HepG2 (cell line): ENCODE data around the gene SRC. TPM values are rescaled to one million over a fixed set of nuclear protein-coding genes. Genes with fewer than 3 reads are reported as not detected.

Experiments
- EZH2 ChIP-seq: conservative IDR thresholded peaks from 2 replicates; pipeline ENCODE4 v1.6.1; 2012; ENCODE audit warnings: mild to moderate bottlenecking, low read depth, low read length, moderate library complexity
- GATAD1 ChIP-seq: IDR thresholded peaks from 2 replicates; pipeline ENCODE4 v1.6.1; 2016; ENCODE audit warnings: missing genetic modification reagents, missing compliant biosample characterization
- IRF9 ChIP-seq: sonication (generic); formaldehyde crosslinking; IDR thresholded peaks from 2 replicates; pipeline ENCODE4 v1.8.0; 2022; ENCODE audit warnings: missing genetic modification reagents, mild to moderate bottlenecking, borderline replicate concordance
- JDP2 ChIP-seq: sonication (generic); formaldehyde crosslinking; IDR thresholded peaks from 2 replicates; pipeline ENCODE4 v1.8.1; 2022; ENCODE audit warnings: missing genetic modification reagents, borderline replicate concordance
- MXD3 ChIP-seq: IDR thresholded peaks from 2 replicates; pipeline ENCODE4 v1.6.1; 2016; ENCODE audit warnings: mild to moderate bottlenecking, missing biosample characterization, missing genetic modification reagents
- MYNN ChIP-seq: sonication (generic); formaldehyde crosslinking; IDR thresholded peaks from 2 replicates; pipeline ENCODE4 v1.4.0; 2020; ENCODE audit warnings: mild to moderate bottlenecking, low read depth, missing genetic modification reagents
- NFE2 ChIP-seq: sonication (generic); formaldehyde crosslinking; IDR thresholded peaks from 2 replicates; pipeline ENCODE4 v1.4.0; 2020; ENCODE audit warnings: missing genetic modification reagents
- NKX3-1 ChIP-seq: sonication (generic); formaldehyde crosslinking; IDR thresholded peaks from 2 replicates; pipeline ENCODE4 v1.5.0; 2020; ENCODE audit warnings: missing genetic modification reagents
- POGK ChIP-seq: sonication (generic); formaldehyde crosslinking; conservative IDR thresholded peaks from 2 replicates; pipeline ENCODE4 v1.8.0; 2022; ENCODE audit warnings: mild to moderate bottlenecking, moderate library complexity, missing genetic modification reagents
- REL ChIP-seq: sonication (generic); formaldehyde crosslinking; conservative IDR thresholded peaks from 2 replicates; pipeline ENCODE4 v1.8.0; 2022; ENCODE audit warnings: mild to moderate bottlenecking, missing genetic modification reagents, moderate library complexity
- SETDB1 ChIP-seq: sonication (generic); formaldehyde crosslinking; IDR thresholded peaks from 2 replicates; pipeline ENCODE4 v1.5.1; 2020; ENCODE audit warnings: missing genetic modification reagents, mild to moderate bottlenecking, borderline replicate concordance
- SOX6 ChIP-seq, 2 experiments: fragments of 450-650 bp in 1 of 2; sonication (generic) in 1 of 2; formaldehyde crosslinking in 1 of 2; IDR thresholded peaks; 2 replicates each; pipeline versions ENCODE4 v1.4.0 to v1.6.1; 2017 to 2020; ENCODE audit warnings: antibody characterized with exemption in 1 of 2, mild to moderate bottlenecking in 1 of 2, missing genetic modification reagents in 1 of 2
- SYNCRIP ChIP-seq: fragments of 200-400 bp; formaldehyde crosslinking; IDR thresholded peaks from 2 replicates; pipeline ENCODE4 v1.6.1; 2018; ENCODE audit warnings: mild to moderate bottlenecking, low read depth, low read length; ENCODE audit not compliant: insufficient read depth
- TOPORS ChIP-seq: sonication (generic); formaldehyde crosslinking; IDR thresholded peaks from 2 replicates; pipeline ENCODE4 v1.8.0; 2023; ENCODE audit warnings: mild to moderate bottlenecking, missing genetic modification reagents
- UBTF ChIP-seq: sonication (generic); formaldehyde crosslinking; IDR thresholded peaks from 2 replicates; pipeline ENCODE4 v1.4.0; 2020; ENCODE audit warnings: mild to moderate bottlenecking, missing genetic modification reagents
- ZNF18 ChIP-seq: sonication (generic); formaldehyde crosslinking; IDR thresholded peaks from 2 replicates; pipeline ENCODE4 v1.8.0; 2022; ENCODE audit warnings: mild to moderate bottlenecking, missing genetic modification reagents; ENCODE audit not compliant: insufficient replicate concordance
- ZNF552 ChIP-seq: sonication (generic); formaldehyde crosslinking; IDR thresholded peaks from 2 replicates; pipeline ENCODE4 v1.9.0; 2022; ENCODE audit warnings: missing genetic modification reagents, mild to moderate bottlenecking, borderline replicate concordance
- ZNF557 ChIP-seq: sonication (generic); formaldehyde crosslinking; IDR thresholded peaks from 2 replicates; pipeline ENCODE4 v1.4.0; 2020; ENCODE audit warnings: missing genetic modification reagents
- ZNF567 ChIP-seq: sonication (generic); formaldehyde crosslinking; IDR thresholded peaks from 2 replicates; pipeline ENCODE4 v1.8.1; 2023; ENCODE audit warnings: mild to moderate bottlenecking, missing genetic modification reagents, borderline replicate concordance
- ZNF703 ChIP-seq: sonication (generic); formaldehyde crosslinking; IDR thresholded peaks from 2 replicates; pipeline ENCODE4 v1.5.1; 2020; ENCODE audit warnings: missing genetic modification reagents, mild to moderate bottlenecking, moderate library complexity, borderline replicate concordance
- ZNF839 ChIP-seq: sonication (generic); formaldehyde crosslinking; IDR thresholded peaks from 2 replicates; pipeline ENCODE4 v1.4.0; 2020; ENCODE audit warnings: missing genetic modification reagents, mild to moderate bottlenecking, borderline replicate concordance
- polyA plus RNA-seq, 8 experiments: library from polyadenylated mRNA; depleted of rRNA in 3 of 8; stranded (reverse) in 7 of 8; unstranded in 1 of 8; fragments of >200 nt; fragmentation: Illumina TruSeq in 4 of 8; extraction: Trizol in 4 of 8; gene quantifications; 2 replicates each; pipeline versions ENCODE4 v1.2.1 to v1.2.3, GENCODE V29; 2011 to 2016; ENCODE audit warnings: low read depth in 4 of 8, missing spikeins in 1 of 8, mixed read lengths in 1 of 8; ENCODE audit not compliant: insufficient read depth in 1 of 8
- total RNA-seq, 5 experiments: library from RNA; depleted of rRNA; stranded (reverse); fragments of >200 nt; fragmentation: Illumina TruSeq; extraction: Trizol; gene quantifications; 2 replicates each; pipeline ENCODE4 v1.2.3, GENCODE V29; 2016; ENCODE audit warnings: low read depth in 1 of 5

The SRC gene
- total and polyA plus RNA-seq, 2 of the 13 experiments (the other 11 are each of a cell fraction or from before 2014, with no cell fraction given) = 54.7 to 192 TPM

GRCh38 chr20:37344506-37345338, 1.2 kb upstream of the SRC start (continued):
- TF ChIP-seq UBTF (CRISPR knock-in tag) (peak; percentile 78), EZH2 (no peak), REL (CRISPR knock-in tag) (no peak), ZNF839 (CRISPR knock-in tag) (no peak), ZNF552 (CRISPR knock-in tag) (0 out of 2 replicates have a peak, but pooled peaks have one; percentile 47), ZNF703 (CRISPR knock-in tag) (no peak), NFE2 (peak; percentile 36; the same call in 1 of the 2 replicates), ZNF18 (CRISPR knock-in tag) (peak; percentile 74), JDP2 (CRISPR knock-in tag) (no peak), MXD3 (CRISPR knock-in tag) (no peak), SYNCRIP (no peak), SOX6 (IDR thresholded peaks at IDR 0.05) (no peak), SOX6 (CRISPR knock-in tag; IDR thresholded peaks at IDR 0.05) (peak; percentile 81), SETDB1 (CRISPR knock-in tag) (no peak), TOPORS (CRISPR knock-in tag) (0 out of 2 replicates have a peak, but pooled peaks have one; percentile 60), IRF9 (CRISPR knock-in tag) (peak; percentile 76; the same call in 1 of the 2 replicates), ZNF567 (CRISPR knock-in tag) (no peak), ZNF557 (CRISPR knock-in tag) (no peak), NKX3-1 (CRISPR knock-in tag) (no peak), MYNN (0 out of 2 replicates have a peak, but pooled peaks have one; percentile 49), POGK (peak; percentile 88), GATAD1 (CRISPR knock-in tag) (no peak; the same call in 1 of the 2 replicates)
